Activated CD4-positive, CD25-positive, alpha-beta regulatory T cell treated with anti-CD3 and anti-CD28 coated beads, Interleukin-2, amount 50 U/mL, for 72 hours (primary cell): ENCODE results near the gene ARHGAP25.

Experiments used
- DNase-seq: peaks from one replicate; pipeline ENCODE4 v3.0.0; 2021

The ARHGAP25 gene

DNA sequence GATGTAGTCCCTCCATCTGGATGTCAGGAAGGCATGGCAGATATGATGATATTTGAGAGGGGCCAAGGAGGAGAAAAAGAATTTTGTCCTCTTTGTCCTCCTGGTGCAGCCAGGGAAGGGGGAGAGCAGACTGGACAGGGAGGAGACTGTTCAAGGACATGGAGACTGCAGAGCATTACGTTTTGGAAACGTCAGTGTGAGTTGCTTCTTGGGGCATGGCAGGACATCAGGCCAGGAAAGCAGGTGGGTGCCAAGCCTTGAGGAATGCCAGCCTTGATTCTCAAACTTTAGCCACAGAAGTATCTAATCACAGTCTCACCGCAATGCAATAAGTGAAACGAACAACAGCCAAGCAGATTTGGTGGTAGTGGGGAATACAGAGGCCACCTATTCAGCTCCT is 70.4 kb downstream of the ARHGAP25 start:
- DNase-seq = no peak

DNA sequence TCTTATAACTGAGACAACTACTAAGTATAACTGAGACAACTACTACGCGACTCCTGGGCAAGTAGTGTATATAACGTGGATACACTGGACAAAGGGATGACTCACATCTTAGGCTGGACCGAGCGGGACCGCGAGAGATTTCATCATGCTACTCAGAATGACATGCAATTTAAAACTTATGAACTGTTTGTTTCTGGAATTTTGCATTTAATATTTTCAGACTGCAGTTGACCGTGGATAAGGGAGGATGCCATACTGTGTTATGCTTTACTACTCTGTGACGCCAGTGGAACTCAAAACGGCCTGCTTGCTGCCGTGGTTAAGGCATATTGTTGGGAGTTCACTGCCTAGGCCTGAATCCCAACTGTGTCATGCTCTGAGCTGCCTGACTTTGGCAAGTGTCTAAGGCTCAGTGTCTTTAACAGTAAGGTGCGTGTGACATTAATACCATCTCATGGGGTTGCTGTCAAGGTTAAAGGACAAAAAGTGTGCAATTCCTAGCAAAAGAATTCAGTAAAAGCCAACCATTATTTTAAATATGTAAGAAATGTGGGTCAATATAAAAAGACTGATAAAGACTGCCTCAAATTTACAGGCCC is 72.0 kb downstream of the ARHGAP25 start:
- DNase-seq = no peak

- DNase-seq = no peak
Measured at GRCh38 chr2:68807821-68808266, 73.2 kb downstream of the ARHGAP25 start.

GRCh38 chr2:68809324-68810240 is 75.0 kb downstream of the ARHGAP25 start:
- DNase-seq = no peak

DNA sequence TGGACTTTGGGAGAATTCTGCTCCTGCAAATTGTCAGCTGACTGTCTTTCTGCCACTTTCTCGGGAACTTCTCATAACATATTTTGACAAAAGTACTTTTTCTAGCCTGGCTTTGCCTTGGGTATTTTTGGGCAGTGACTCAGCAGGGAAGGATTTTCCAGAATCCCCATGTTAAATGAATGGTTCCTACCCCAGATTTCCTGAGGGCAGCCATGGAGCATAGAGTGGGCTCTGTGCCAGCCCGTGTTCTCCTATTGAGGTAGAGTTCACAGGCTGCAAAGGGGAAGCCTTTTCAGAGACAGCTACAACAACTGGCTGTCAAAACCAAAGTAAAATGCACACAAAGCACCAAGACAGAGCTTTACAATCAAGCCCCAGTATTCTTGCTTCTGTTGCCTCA is 76.8 kb downstream of the ARHGAP25 start:
- DNase-seq = no peak

- no peak for DNase-seq
Measured at GRCh38 chr2:68812251-68812650, 77.6 kb downstream of the ARHGAP25 start.

- no peak for DNase-seq
Measured at GRCh38 chr2:68813596-68813995, 79.0 kb downstream of the ARHGAP25 start.

- no peak for DNase-seq
Measured at GRCh38 chr2:68817306-68817705, 82.7 kb downstream of the ARHGAP25 start.

- DNase-seq = no peak
Measured at GRCh38 chr2:68819556-68819955, 84.9 kb downstream of the ARHGAP25 start.

DNA sequence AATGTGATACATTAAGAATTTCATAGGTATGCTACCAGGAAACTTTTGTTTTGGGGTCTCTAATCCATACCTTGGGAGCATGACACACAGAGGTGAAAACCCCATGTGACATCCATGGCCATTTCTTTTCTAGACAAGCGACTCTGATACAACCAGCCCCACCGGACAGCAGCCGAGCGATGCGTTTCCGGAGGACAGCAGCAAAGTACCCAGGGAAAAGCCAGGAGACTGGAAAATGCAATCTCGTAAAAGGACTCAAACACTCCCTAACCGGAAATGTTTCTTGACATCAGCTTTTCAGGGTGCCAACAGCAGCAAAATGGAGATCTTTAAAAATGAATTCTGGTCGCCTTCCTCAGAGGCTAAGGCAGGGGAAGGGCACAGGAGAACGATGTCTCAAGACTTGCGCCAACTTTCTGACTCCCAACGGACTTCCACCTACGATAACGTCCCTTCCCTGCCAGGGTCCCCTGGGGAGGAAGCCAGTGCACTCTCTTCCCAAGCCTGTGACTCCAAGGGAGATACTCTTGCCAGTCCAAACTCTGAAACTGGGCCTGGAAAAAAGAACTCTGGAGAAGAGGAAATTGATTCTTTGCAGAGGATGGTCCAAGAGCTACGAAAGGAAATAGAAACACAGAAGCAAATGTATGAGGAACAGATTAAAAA is 87.7 kb downstream of the ARHGAP25 start:
- no peak for DNase-seq

GRCh38 chr2:68824831-68825230 is 90.2 kb downstream of the ARHGAP25 start:
- DNase-seq = no peak

DNA sequence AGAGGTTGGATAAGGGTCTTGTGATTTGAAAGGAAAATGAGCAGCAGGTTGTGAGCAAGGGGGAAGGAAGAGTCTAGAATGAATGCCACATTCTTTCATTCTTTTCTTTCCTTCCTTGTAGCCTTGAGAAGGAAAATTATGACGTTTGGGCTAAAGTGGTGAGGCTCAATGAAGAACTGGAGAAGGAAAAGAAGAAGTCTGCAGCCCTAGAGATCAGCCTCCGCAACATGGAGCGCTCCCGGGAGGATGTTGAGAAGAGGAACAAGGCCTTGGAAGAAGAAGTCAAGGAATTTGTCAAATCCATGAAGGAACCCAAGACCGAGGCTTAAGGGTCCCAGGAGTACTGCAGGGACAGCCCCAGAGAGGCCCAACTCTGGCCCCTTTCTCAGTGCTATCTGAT is 91.3 kb downstream of the ARHGAP25 start:
- no peak for DNase-seq

DNA sequence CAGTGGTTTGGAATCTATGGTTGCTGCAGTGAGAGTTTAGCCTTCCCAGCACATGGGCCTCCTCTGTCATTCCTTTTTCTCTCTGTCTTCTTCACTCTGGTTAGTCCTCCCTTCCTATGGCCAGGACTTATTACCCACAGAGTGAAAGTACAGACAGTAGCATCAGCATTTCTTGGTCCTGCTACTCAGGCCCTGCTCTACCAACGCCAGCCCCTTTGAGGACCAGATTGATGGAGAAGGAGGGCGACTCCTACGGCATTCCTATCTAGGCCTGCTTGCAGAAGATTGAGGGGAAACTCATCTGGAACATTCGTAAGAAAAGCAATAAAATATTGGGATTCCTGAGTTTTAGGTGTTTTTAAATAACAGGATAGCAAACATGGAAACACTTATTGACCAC is 93.1 kb downstream of the ARHGAP25 start:
- no peak for DNase-seq

- peak; percentile 42 for DNase-seq
Measured at GRCh38 chr2:68828887-68829708, 94.5 kb downstream of the ARHGAP25 start.

- no peak for DNase-seq
Measured at GRCh38 chr2:68829749-68830148, 95.1 kb downstream of the ARHGAP25 start.

DNA sequence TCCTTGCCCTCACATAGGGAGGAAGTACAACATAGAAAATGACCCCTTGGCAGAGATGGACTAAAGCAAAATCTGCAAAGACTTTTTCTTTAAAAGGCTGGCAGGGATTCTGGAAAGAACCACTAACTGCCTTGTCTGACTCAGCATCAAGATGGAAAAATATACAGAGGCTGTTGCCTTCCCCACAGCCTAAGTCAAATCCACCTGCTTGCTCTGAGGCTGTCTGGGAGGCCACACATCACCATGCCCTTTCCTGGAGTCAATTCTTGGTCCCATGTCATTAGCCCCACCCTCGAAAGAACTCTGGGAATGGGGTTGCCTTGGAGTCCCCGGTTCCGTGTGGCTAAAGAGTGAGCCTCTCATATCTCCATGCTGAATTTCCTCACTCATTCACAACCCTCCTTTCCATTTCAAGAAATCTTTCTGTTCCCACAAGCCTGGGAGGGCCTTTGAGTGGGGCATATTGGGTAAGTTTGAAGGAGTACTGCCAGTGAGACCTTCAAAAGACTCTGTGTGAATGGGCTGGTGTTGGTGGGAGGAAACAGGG is 97.1 kb downstream of the ARHGAP25 start:
- DNase-seq = no peak

- DNase-seq = no peak
Measured at GRCh38 chr2:68832233-68832869, 97.7 kb downstream of the ARHGAP25 start.

- no peak for DNase-seq
Measured at GRCh38 chr2:68833162-68833561, 98.6 kb downstream of the ARHGAP25 start.

DNA sequence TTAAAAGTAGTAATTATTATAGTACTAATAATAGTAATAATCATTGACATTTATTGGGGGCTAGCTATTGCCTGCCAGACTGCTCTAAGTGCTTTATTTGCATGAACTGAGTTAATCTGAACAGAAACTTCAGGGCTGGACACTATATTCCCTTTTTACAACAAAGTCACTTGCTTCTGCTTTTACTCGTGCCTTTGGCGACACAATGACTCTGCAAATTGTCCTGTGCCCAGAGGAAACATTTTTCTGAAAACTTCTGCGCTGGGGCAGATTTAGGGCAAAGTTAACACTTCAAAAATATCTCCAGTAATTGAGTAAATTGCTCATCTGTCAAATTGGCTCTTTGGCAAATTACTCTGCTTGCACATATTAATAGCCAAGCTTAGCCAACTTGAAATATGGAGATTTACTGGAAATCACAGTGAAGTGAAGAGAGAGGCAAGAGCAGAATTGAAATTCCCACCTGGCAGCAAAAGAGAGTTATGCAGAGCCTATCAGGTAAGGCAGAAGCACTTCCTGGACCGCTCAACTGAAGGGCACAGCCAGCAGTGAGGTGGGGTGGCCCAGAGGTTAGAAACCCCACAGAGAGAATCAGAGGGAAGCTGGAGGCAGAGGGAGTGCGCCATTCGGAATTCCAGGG is 100.2 kb downstream of the ARHGAP25 start:
- DNase-seq = no peak

DNA sequence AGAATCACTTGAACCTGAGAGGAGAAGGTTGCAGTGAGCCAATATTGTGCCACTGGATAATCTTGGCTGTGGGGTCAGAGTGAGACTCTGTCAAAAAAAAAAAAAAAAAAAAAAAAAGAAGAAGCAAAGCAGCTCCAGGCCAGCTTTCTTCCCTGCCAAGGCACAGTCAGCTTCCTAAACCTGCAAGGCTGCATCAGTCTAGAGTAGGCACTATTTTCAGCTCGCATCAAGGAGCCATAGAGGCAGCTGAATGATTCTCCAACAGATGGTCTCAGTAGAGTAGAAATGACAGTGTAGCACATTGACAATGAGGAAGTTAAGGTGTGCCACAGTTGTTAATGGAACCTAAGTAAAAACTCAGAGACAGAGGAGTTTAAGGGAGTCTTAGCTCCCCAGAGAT is 101.0 kb downstream of the ARHGAP25 start:
- DNase-seq = no peak

GRCh38 chr2:68837164-68837860 is 102.7 kb downstream of the ARHGAP25 start:
- DNase-seq = peak; percentile 70
